Measurements from ENCODE around the gene GPR34.

The GPR34 gene

GRCh38 chrX:41730081-41730480, 41.3 kb downstream of the GPR34 start:
- no CpG with 5 or more reads among the region's 2 CpGs for WGBS (ENCODE audit: insufficient coverage, insufficient read length)
- Histone ChIP-seq H3K4me3 (ENCODE audit: low read length) (no peak overlapping the region), H3K9me3 (ENCODE audit: control insufficient read depth, insufficient read depth, low read length) (no peaks in the 10 kb centered on the region), H3K27ac (ENCODE audit: low read length) (no peak overlapping the region), H3K36me3 (ENCODE audit: control insufficient read depth, insufficient read depth, low read length) (no peaks in the 10 kb centered on the region), H3K27me3 (ENCODE audit: control insufficient read depth, insufficient read depth, low read length) (no peaks in the 10 kb centered on the region), H3K4me1 (ENCODE audit: control insufficient read depth, insufficient read depth, low read length) (no peaks in the 10 kb centered on the region)
- no peak for DNase-seq (ENCODE audit: low read depth, low spot score)

GRCh38 chrX:41732260-41732659, 43.5 kb downstream of the GPR34 start:
- Histone ChIP-seq H3K4me1 (ENCODE audit: control insufficient read depth, insufficient read depth, low read length) (no peaks in the 10 kb centered on the region), H3K27me3 (ENCODE audit: control insufficient read depth, insufficient read depth, low read length) (no peaks in the 10 kb centered on the region), H3K36me3 (ENCODE audit: control insufficient read depth, insufficient read depth, low read length) (no peaks in the 10 kb centered on the region), H3K27ac (ENCODE audit: low read length) (no peak overlapping the region), H3K4me3 (ENCODE audit: low read length) (no peak overlapping the region), H3K9me3 (ENCODE audit: control insufficient read depth, insufficient read depth, low read length) (no peaks in the 10 kb centered on the region)
- DNase-seq (ENCODE audit: low read depth, low spot score): no peak
- no CpG with 5 or more reads among the region's 2 CpGs for WGBS (ENCODE audit: insufficient coverage, insufficient read length)

GRCh38 chrX:41733939-41734338, 45.2 kb downstream of the GPR34 start:
- Histone ChIP-seq H3K36me3 (ENCODE audit: control insufficient read depth, insufficient read depth, low read length) (no peaks in the 10 kb centered on the region), H3K27ac (ENCODE audit: low read length) (no peak overlapping the region), H3K9me3 (ENCODE audit: control insufficient read depth, insufficient read depth, low read length) (no peaks in the 10 kb centered on the region), H3K4me1 (ENCODE audit: control insufficient read depth, insufficient read depth, low read length) (no peaks in the 10 kb centered on the region), H3K27me3 (ENCODE audit: control insufficient read depth, insufficient read depth, low read length) (no peaks in the 10 kb centered on the region), H3K4me3 (ENCODE audit: low read length) (no peak overlapping the region)
- no peak for DNase-seq (ENCODE audit: low read depth, low spot score)
- WGBS (ENCODE audit: insufficient coverage, insufficient read length): no CpG with 5 or more reads among the region's 1 CpG

GRCh38 chrX:41734530-41734929, 45.8 kb downstream of the GPR34 start:
- no CpG with 5 or more reads among the region's 1 CpG for WGBS (ENCODE audit: insufficient coverage, insufficient read length)
- no peak overlapping the region for H3K27ac ChIP-seq (ENCODE audit: low read length)
- no peaks in the 10 kb centered on the region for H3K4me1 ChIP-seq (ENCODE audit: control insufficient read depth, insufficient read depth, low read length)
- H3K9me3 ChIP-seq (ENCODE audit: control insufficient read depth, insufficient read depth, low read length): no peaks in the 10 kb centered on the region
- no peaks in the 10 kb centered on the region for H3K27me3 ChIP-seq (ENCODE audit: control insufficient read depth, insufficient read depth, low read length)
- H3K36me3 ChIP-seq (ENCODE audit: control insufficient read depth, insufficient read depth, low read length): no peaks in the 10 kb centered on the region
- H3K4me3 ChIP-seq (ENCODE audit: low read length): no peak overlapping the region
- no peak for DNase-seq (ENCODE audit: low read depth, low spot score)

DNA sequence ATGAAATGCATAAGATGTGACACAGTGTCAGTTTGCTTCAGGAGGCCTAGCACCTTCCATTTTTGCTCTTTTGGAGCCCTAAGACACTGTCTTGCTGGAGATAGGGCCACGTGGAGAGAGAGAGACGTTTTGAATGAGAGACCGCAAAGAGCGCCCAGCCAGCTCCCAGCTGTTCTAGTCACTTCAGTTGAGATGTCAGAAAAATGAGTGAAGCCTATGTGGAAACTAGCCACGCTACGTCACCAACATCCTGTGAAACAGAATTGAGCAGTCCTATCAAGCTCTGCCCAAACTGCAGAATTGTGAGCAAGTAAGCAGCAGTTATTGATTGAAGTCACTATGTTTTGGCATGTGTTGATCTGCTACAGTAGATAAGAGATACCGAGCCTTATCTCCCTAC, 48.3 kb downstream of the GPR34 start:
- Histone ChIP-seq H3K4me3 (ENCODE audit: low read length) (no peak overlapping the region), H3K4me1 (ENCODE audit: control insufficient read depth, insufficient read depth, low read length) (no peaks in the 10 kb centered on the region), H3K9me3 (ENCODE audit: control insufficient read depth, insufficient read depth, low read length) (no peaks in the 10 kb centered on the region), H3K36me3 (ENCODE audit: control insufficient read depth, insufficient read depth, low read length) (no peaks in the 10 kb centered on the region), H3K27ac (ENCODE audit: low read length) (no peak overlapping the region), H3K27me3 (ENCODE audit: control insufficient read depth, insufficient read depth, low read length) (no peaks in the 10 kb centered on the region)
- DNase-seq (ENCODE audit: low read depth, low spot score): no peak
- no CpG with 5 or more reads among the region's 7 CpGs for WGBS (ENCODE audit: insufficient coverage, insufficient read length)

GRCh38 chrX:41739871-41740270, 51.1 kb downstream of the GPR34 start:
- Histone ChIP-seq H3K9me3 (ENCODE audit: control insufficient read depth, insufficient read depth, low read length) (no peaks in the 10 kb centered on the region), H3K4me1 (ENCODE audit: control insufficient read depth, insufficient read depth, low read length) (no peaks in the 10 kb centered on the region), H3K36me3 (ENCODE audit: control insufficient read depth, insufficient read depth, low read length) (no peaks in the 10 kb centered on the region), H3K4me3 (ENCODE audit: low read length) (no peak overlapping the region), H3K27ac (ENCODE audit: low read length) (no peak overlapping the region), H3K27me3 (ENCODE audit: control insufficient read depth, insufficient read depth, low read length) (no peaks in the 10 kb centered on the region)
- DNase-seq (ENCODE audit: low read depth, low spot score): no peak
- WGBS (ENCODE audit: insufficient coverage, insufficient read length): no CpG with 5 or more reads among the region's 1 CpG
